ENCODE measurements around the gene KLHL21.

GRCh38 chr1:6586404-6586816, 16.3 kb downstream of the KLHL21 start:
- TF ChIP-seq CTCF (IDR thresholded peaks at IDR 0.05) (no peak), POLR2A (IDR thresholded peaks at IDR 0.05) (no peak), POLR2AphosphoS5 (IDR thresholded peaks at IDR 0.05) (no peak)

Measured in prostate gland (tissue), 2 donors.